ENCODE data around the gene PLA2G4A.

PLA2G4A gene

GRCh38 chr1:186882372-186883134 lies 53.8 kb downstream of the PLA2G4A start:
- in situ Hi-C loops (cut with MboI; ENCODE audit: low pct_unique_long_range_greater_than_20kb, low sequenced_read_pairs, unreplicated experiment): no loop called here
- TF ChIP-seq CTCF (IDR thresholded peaks at IDR 0.05; ENCODE audit: extremely low read depth, insufficient read depth, missing control alignments): no peak
- DNase-seq (ENCODE audit: low spot score): no peak

- in situ Hi-C loops (cut with MboI; ENCODE audit: low pct_unique_long_range_greater_than_20kb, low sequenced_read_pairs, unreplicated experiment): no loop called here
- TF ChIP-seq CTCF (IDR thresholded peaks at IDR 0.05; ENCODE audit: extremely low read depth, insufficient read depth, missing control alignments): no peak
- DNase-seq (ENCODE audit: low spot score): no peak
These were observed 55.5 kb downstream of the PLA2G4A start for GRCh38 chr1:186884251-186884650.

- no peak for DNase-seq (ENCODE audit: low spot score)
- no peak for TF ChIP-seq CTCF (IDR thresholded peaks at IDR 0.05; ENCODE audit: extremely low read depth, insufficient read depth, missing control alignments)
- in situ Hi-C loops (cut with MboI; ENCODE audit: low pct_unique_long_range_greater_than_20kb, low sequenced_read_pairs, unreplicated experiment): no loop called here
These were observed 58.5 kb downstream of the PLA2G4A start for GRCh38 chr1:186887203-186887602.

- no peak for TF ChIP-seq CTCF (IDR thresholded peaks at IDR 0.05; ENCODE audit: extremely low read depth, insufficient read depth, missing control alignments)
- no peak for DNase-seq (ENCODE audit: low spot score)
- in situ Hi-C loops (cut with MboI; ENCODE audit: low pct_unique_long_range_greater_than_20kb, low sequenced_read_pairs, unreplicated experiment): no loop called here
These were observed 59.6 kb downstream of the PLA2G4A start for GRCh38 chr1:186888367-186888766.

GRCh38 chr1:186892936-186893335 lies 64.2 kb downstream of the PLA2G4A start:
- no peak for TF ChIP-seq CTCF (IDR thresholded peaks at IDR 0.05; ENCODE audit: extremely low read depth, insufficient read depth, missing control alignments)
- DNase-seq (ENCODE audit: low spot score): no peak
- in situ Hi-C loops (cut with MboI; ENCODE audit: low pct_unique_long_range_greater_than_20kb, low sequenced_read_pairs, unreplicated experiment): no loop called here

- no peak for TF ChIP-seq CTCF (IDR thresholded peaks at IDR 0.05; ENCODE audit: extremely low read depth, insufficient read depth, missing control alignments)
- in situ Hi-C loops (cut with MboI; ENCODE audit: low pct_unique_long_range_greater_than_20kb, low sequenced_read_pairs, unreplicated experiment): no loop called here
- DNase-seq (ENCODE audit: low spot score): no peak
These were observed 65.7 kb downstream of the PLA2G4A start for GRCh38 chr1:186894415-186894814.
